ENCODE measurements around the gene FXYD3. TPM values are rescaled to one million over a fixed set of nuclear protein-coding genes. Genes with fewer than 3 reads are reported as not detected.

FXYD3 gene
- total and polyA plus RNA-seq, 2 experiments from 2014 or later: 0.81 TPM; not detected in 1

GRCh38 chr19:35084509-35084762 is 31.2 kb upstream of the FXYD3 start (continued):
- TF ChIP-seq ETS1 (IDR thresholded peaks at IDR 0.05) (no peak), ZNF462 (CRISPR knock-in tag; IDR thresholded peaks at IDR 0.05) (no peak), JUNB (IDR thresholded peaks at IDR 0.05; ENCODE audit: unreplicated experiment) (no peak), ZNF114 (CRISPR knock-in tag; IDR thresholded peaks at IDR 0.05) (no peak), EZH2phosphoT487 (IDR thresholded peaks at IDR 0.05; ENCODE audit: unreplicated experiment) (no peak), ZNF331 (CRISPR knock-in tag; IDR thresholded peaks at IDR 0.05; ENCODE audit: low read depth) (no peak)

GRCh38 chr19:35085947-35086346 is 29.7 kb upstream of the FXYD3 start:
- Histone ChIP-seq H2AFZ (no peak overlapping the region), H3K4me3 (no peak overlapping the region), H3K27ac (ENCODE audit: low read depth) (no peak overlapping the region), H4K20me1 (replicated peaks; ENCODE audit: insufficient read depth) (no peaks in the 10 kb centered on the region), H3K4me2 (no peak overlapping the region), H3K9me2 (ENCODE audit: insufficient read depth) (no peaks in the 10 kb centered on the region), H3K4me1 (ENCODE audit: insufficient read depth) (peaks cover 8% of the 10 kb centered on the region; the same call in 1 of the 2 replicates), H3K36me3 (ENCODE audit: insufficient read depth) (no peaks in the 10 kb centered on the region; the same call in 1 of the 2 replicates), H3K79me2 (replicated peaks; ENCODE audit: insufficient read depth) (no peaks in the 10 kb centered on the region), H3K27me3 (ENCODE audit: insufficient read depth) (no peaks in the 10 kb centered on the region), H3F3A (replicated peaks; ENCODE audit: low read depth) (0 out of 2 replicates have a peak, but pooled peaks cover 5% of the 10 kb centered on the region)
- H3K27ac Mint-ChIP-seq: no peak overlapping the region
- H3K4me3 Mint-ChIP-seq: no peak overlapping the region
- TF ChIP-seq ETS1 (IDR thresholded peaks at IDR 0.05): no peak
- no peak for TF ChIP-seq CTCF (conservative IDR thresholded peaks at IDR 0.05; ENCODE audit: low read depth in 2 of 2)
- TF ChIP-seq ZNF114 (CRISPR knock-in tag; IDR thresholded peaks at IDR 0.05): no peak
- no peak for TF ChIP-seq JUNB (IDR thresholded peaks at IDR 0.05; ENCODE audit: unreplicated experiment)
- no peak for TF ChIP-seq STAT1 (IDR thresholded peaks at IDR 0.05; ENCODE audit: unreplicated experiment)
- TF ChIP-seq POLR2AphosphoS5 (IDR thresholded peaks at IDR 0.05; ENCODE audit: low read depth): no peak
- H3K36me3 Mint-ChIP-seq (ENCODE audit: low read depth): peaks cover 3% of the 10 kb centered on the region; the same call in 2 of the 3 replicates
- peaks cover 16% of the 10 kb centered on the region; the same call in 2 of the 3 replicates for H3K4me1 Mint-ChIP-seq
- ATAC-seq (no peak), DNase-seq (ENCODE audit: low spot score) (no peak)
- peaks cover 22% of the 10 kb centered on the region for H3K27me3 Mint-ChIP-seq (ENCODE audit: insufficient read depth, low read depth, poor library complexity)
- peaks cover 4% of the 10 kb centered on the region; the same call in 2 of the 3 replicates for H3K9me3 Mint-ChIP-seq

All from GM23338 (cell line).